Hepatocyte (in vitro differentiated cells): ENCODE results near the gene LMO2. TPM values are rescaled to one million over a fixed set of nuclear protein-coding genes. Genes with fewer than 3 reads are reported as not detected.
"Not testable (repeated sequence)": the region's sequence is repeated elsewhere in the genome, so short reads cannot be mapped to it uniquely, and the experiment has no call there.

ENCODE experiments used
- DNase-seq: peaks from one replicate; pipeline ENCODE4 v3.0.0-alpha.2; 2016; ENCODE audit warnings: low spot score
- H2AFZ ChIP-seq: fragments of 200-600 bp; sonication (generic); 2 replicates; pipeline ENCODE4 v1.6.0; 2016; ENCODE audit warnings: antibody characterized with exemption, mild to moderate bottlenecking
- H3K27ac ChIP-seq: fragments of 200-600 bp; sonication (generic); 2 replicates; pipeline ENCODE4 v1.5.1; 2016; ENCODE audit warnings: mild to moderate bottlenecking
- H3K27me3 ChIP-seq: fragments of 200-600 bp; sonication (generic); 2 replicates; pipeline ENCODE4 v1.6.1; 2016
- H3K36me3 ChIP-seq: fragments of 200-600 bp; sonication (generic); replicated peaks from 2 replicates; pipeline ENCODE4 v1.5.1; 2016; ENCODE audit warnings: low read depth; ENCODE audit not compliant: insufficient read depth
- H3K4me1 ChIP-seq: fragments of 200-600 bp; sonication (generic); 2 replicates; pipeline ENCODE4 v1.5.1; 2016; ENCODE audit warnings: mild to moderate bottlenecking, moderate library complexity; ENCODE audit not compliant: insufficient read depth
- H3K4me2 ChIP-seq: fragments of 200-600 bp; sonication (generic); 2 replicates; pipeline ENCODE4 v1.6.0; 2016
- H3K4me3 ChIP-seq: fragments of 200-600 bp; sonication (generic); 2 replicates; pipeline ENCODE4 v1.5.1; 2016; ENCODE audit warnings: mild to moderate bottlenecking
- H3K79me2 ChIP-seq: fragments of 200-600 bp; sonication (generic); 2 replicates; pipeline ENCODE4 v1.6.0; 2017; ENCODE audit warnings: mild to moderate bottlenecking
- H3K9me2 ChIP-seq: fragments of 200-600 bp; sonication (generic); replicated peaks from 2 replicates; pipeline ENCODE4 v1.6.0; 2017; ENCODE audit warnings: mild to moderate bottlenecking; ENCODE audit not compliant: insufficient read depth
- H3K9me3 ChIP-seq: fragments of 200-600 bp; sonication (generic); 2 replicates; pipeline ENCODE4 v1.5.1; 2016; ENCODE audit warnings: low read depth, mild to moderate bottlenecking
- H4K20me1 ChIP-seq: fragments of 200-600 bp; sonication (generic); 2 replicates; pipeline ENCODE4 v1.6.0; 2016; ENCODE audit warnings: mild to moderate bottlenecking; ENCODE audit not compliant: insufficient read depth, poor library complexity, severe bottlenecking
- CTCF ChIP-seq: fragments of 200-600 bp; sonication (generic); IDR thresholded peaks from 2 replicates; pipeline ENCODE4 v1.5.1; 2016; ENCODE audit warnings: antibody characterized with exemption, mild to moderate bottlenecking; ENCODE audit not compliant: poor library complexity
- EZH2 ChIP-seq: fragments of 200-600 bp; sonication (generic); IDR thresholded peaks from 2 replicates; pipeline ENCODE4 v1.6.1; 2016; ENCODE audit warnings: antibody characterized with exemption, mild to moderate bottlenecking, borderline replicate concordance
- EZH2phosphoT487 ChIP-seq: fragments of 200-600 bp; sonication (generic); IDR thresholded peaks from one replicate; pipeline ENCODE4 v1.6.1; 2018; ENCODE audit warnings: antibody characterized with exemption, mild to moderate bottlenecking, low read depth, moderate library complexity; ENCODE audit not compliant: unreplicated experiment, severe bottlenecking
- WGBS: methylation state at CpG from one replicate; pipeline ENCODE4 v1.1.6; 2016; ENCODE audit warnings: low lambda C conversion rate; ENCODE audit errors: missing lambda C conversion rate; 5-methylcytosine and 5-hydroxymethylcytosine counted together
- polyA plus RNA-seq: library from polyadenylated mRNA; unstranded; fragments of >200 nt; fragmentation: Nextera tagmentation; extraction: Ambion mirVana; gene quantifications from 2 replicates; pipeline ENCODE4 v1.2.1, GENCODE V29; 2016
- total RNA-seq: library from RNA; depleted of rRNA; stranded (reverse); fragments of >200 nt; gene quantifications from 2 replicates; pipeline ENCODE4 v1.2.3, GENCODE V29; 2014

LMO2 gene
- total and polyA plus RNA-seq, 2 experiments from 2014 or later = 2.5 to 5.5 TPM

- TF ChIP-seq EZH2 (peak; percentile 71), CTCF (no peak)
- WGBS = 10% methylated on average over 45 of the region's 56 CpGs
- Histone ChIP-seq H3K9me3 (no peaks in the 10 kb centered on the region), H4K20me1 (no peaks in the 10 kb centered on the region), H3K4me3 (peak overlapping the region; percentile 56), H2AFZ (peak overlapping the region; percentile 60), H3K4me2 (peak overlapping the region; percentile 97), H3K4me1 (no peaks in the 10 kb centered on the region), H3K36me3 (no peaks in the 10 kb centered on the region), H3K27me3 (peaks cover 46% of the 10 kb centered on the region), H3K27ac (no peak overlapping the region), H3K9me2 (no peaks in the 10 kb centered on the region), H3K79me2 (no peaks in the 10 kb centered on the region)
- peak; percentile 13 for DNase-seq
Observed at GRCh38 chr11:33828604-33829429, 63.1 kb downstream of the LMO2 start.

DNA sequence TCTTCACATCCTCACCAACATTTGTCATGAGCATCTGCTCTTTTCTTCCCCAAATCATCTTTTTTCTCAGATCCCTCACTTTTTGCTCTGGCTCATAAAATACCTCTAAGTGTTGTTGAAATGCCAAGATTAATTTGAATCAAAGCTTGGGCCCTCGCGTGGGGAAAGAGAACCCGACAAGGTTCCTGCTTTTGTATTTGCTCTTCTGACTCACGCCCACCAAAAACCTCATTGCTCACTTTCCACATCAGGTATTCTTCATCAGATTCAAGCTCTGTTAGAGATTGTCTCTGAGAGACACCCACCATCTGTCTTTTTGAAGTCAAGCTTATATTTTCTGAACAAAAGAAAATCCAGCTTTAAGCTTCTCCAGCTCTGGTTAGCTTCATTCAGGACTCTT is 64.7 kb downstream of the LMO2 start:
- TF ChIP-seq CTCF = no peak
- no peak for TF ChIP-seq EZH2phosphoT487
- no peak for TF ChIP-seq EZH2
- H3K4me3 ChIP-seq = no peak overlapping the region
- H3K27me3 ChIP-seq = peaks cover 58% of the 10 kb centered on the region
- H3K9me3 ChIP-seq = no peaks in the 10 kb centered on the region
- WGBS = 66% methylated on average over 4 of the region's 4 CpGs
- no peaks in the 10 kb centered on the region for H3K4me1 ChIP-seq
- H3K79me2 ChIP-seq = no peaks in the 10 kb centered on the region
- H2AFZ ChIP-seq = no peak overlapping the region
- H4K20me1 ChIP-seq = no peaks in the 10 kb centered on the region
- DNase-seq = no peak
- H3K27ac ChIP-seq = no peak overlapping the region
- no peak overlapping the region for H3K4me2 ChIP-seq
- no peaks in the 10 kb centered on the region for H3K36me3 ChIP-seq
- no peaks in the 10 kb centered on the region for H3K9me2 ChIP-seq

DNA sequence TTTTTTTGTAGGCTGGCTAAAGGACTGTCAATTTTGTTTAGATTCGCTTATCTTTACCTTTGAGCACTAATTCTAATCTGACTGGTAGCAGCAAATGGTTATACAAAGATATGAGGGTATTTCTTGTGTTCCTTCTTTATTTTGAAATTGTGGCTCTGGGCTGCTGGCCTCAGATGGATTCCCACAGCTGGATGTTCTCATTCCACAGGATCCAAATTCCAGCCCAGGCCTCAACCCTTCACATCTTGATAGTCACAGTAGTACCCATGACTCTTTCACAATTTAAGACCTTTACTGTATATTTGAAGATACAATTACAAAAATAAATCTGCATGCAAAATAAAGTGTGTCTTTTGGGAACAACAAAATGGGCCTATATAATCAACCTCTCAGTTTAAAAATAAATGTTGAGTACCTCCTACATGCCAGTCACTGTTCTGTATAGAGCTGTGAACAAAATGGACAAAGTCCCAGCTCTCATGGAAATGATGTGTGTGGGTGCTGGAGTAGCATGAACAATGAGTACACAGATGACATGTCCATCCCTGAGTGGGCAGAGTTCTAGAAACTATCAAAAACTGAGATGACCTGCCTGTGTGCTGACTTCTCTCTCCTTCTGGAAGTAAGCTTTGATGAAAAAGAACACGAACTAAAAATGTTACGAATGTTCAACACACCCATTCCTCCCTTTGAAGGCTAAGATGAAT is 65.9 kb downstream of the LMO2 start:
- Histone ChIP-seq H3K4me3 (no peak overlapping the region), H3K4me2 (no peak overlapping the region), H3K27ac (no peak overlapping the region), H2AFZ (no peak overlapping the region), H3K9me2 (no peaks in the 10 kb centered on the region), H3K79me2 (no peaks in the 10 kb centered on the region), H3K9me3 (no peaks in the 10 kb centered on the region), H4K20me1 (no peaks in the 10 kb centered on the region), H3K36me3 (no peaks in the 10 kb centered on the region), H3K27me3 (peaks cover 58% of the 10 kb centered on the region), H3K4me1 (no peaks in the 10 kb centered on the region)
- TF ChIP-seq EZH2phosphoT487 (no peak), EZH2 (no peak), CTCF (no peak)
- WGBS = 83% methylated on average over 3 of the region's 3 CpGs
- DNase-seq = no peak

DNA sequence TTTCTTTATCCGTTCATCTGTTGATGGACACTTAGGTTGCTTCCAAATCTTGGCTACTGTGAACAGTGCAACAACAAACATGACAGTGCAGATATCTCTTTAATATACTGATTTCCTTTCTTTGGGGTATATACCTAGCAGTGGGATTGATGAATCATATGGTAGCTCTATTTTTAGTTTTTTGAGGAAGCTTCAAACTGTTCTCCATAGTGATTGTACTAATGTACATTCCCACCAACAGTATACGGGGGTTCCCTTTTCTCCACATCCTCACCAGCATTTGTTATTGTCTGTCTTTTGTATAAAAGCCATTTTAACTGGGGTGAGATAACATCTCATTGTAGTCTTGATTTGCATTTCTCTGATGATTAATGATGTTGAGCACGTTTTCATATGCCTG is 68.9 kb downstream of the LMO2 start:
- WGBS = 67% methylated on average over 3 of the region's 3 CpGs
- not testable (repeated sequence) for H3K4me3 ChIP-seq, H3K4me2 ChIP-seq

More for the DNA sequence above, 68.9 kb downstream of the LMO2 start:
- H4K20me1 ChIP-seq, H2AFZ ChIP-seq, H3K79me2 ChIP-seq, DNase-seq, H3K9me3 ChIP-seq, H3K9me2 ChIP-seq, H3K36me3 ChIP-seq, H3K27ac ChIP-seq, H3K4me1 ChIP-seq: not testable (repeated sequence)
- peaks cover 54% of the 10 kb centered on the region for H3K27me3 ChIP-seq
